ENCODE results near the gene FSTL4.

The FSTL4 gene

DNA sequence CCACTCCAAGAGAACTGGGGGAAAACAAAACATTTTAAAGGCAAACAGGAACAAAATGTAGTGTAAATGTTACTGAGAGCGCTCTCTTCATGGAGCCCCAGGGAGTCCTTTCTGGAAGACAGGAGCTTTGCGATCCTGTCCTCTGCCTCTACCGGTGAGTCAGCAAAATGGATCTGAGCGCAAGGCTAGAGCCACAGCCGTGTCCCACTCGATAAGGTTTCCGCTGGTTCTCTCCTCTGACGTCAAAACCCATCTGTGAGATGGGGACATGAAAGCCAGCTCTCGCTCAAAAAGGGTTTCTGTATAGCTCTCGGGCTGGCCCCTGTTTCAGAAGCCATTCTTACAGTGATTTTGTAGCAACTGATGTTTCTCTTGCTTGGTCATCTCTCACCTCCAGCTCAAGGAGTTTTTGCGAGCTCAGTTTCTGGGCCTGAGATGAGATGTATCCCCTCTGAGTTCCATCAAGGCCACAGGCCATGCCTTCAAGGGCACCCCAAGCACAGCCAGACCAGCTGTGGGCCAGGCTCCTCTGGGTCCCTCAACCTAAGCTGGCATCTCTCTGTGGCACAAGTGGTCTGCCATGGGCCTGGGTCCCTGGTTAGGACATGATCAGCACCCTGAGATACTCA, 101.6 kb downstream of the FSTL4 start (continued):
- no peak for TF ChIP-seq BACH2 (CRISPR knock-in tag; IDR thresholded peaks at IDR 0.05; ENCODE audit: borderline replicate concordance)
- no peak for TF ChIP-seq ARNTL (CRISPR knock-in tag; IDR thresholded peaks at IDR 0.05; ENCODE audit: borderline replicate concordance, low read depth)
- TF ChIP-seq ZNF565 (CRISPR knock-in tag; conservative IDR thresholded peaks at IDR 0.05; ENCODE audit: low read depth): no peak

DNA sequence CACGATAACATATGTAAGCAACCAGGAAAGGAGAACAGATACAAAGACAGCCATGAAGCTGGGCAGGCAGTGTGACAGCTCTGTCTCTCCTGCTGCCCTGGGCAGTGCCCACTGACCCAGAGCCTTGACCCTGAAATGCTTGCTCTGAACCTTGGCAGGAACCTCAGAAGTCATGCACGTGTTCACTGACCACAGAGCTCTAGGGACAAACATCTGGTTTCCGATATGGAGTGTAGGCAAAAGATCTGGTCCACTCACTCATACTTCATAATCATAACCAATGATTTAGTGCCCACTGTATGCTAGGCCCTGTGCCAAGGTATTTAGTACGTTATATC, 102.6 kb downstream of the FSTL4 start:
- TF ChIP-seq BACH2 (CRISPR knock-in tag; IDR thresholded peaks at IDR 0.05; ENCODE audit: borderline replicate concordance): no peak
- no peak for TF ChIP-seq TCF4 (CRISPR knock-in tag; IDR thresholded peaks at IDR 0.05; ENCODE audit: borderline replicate concordance)
- ATAC-seq: no peak

DNA sequence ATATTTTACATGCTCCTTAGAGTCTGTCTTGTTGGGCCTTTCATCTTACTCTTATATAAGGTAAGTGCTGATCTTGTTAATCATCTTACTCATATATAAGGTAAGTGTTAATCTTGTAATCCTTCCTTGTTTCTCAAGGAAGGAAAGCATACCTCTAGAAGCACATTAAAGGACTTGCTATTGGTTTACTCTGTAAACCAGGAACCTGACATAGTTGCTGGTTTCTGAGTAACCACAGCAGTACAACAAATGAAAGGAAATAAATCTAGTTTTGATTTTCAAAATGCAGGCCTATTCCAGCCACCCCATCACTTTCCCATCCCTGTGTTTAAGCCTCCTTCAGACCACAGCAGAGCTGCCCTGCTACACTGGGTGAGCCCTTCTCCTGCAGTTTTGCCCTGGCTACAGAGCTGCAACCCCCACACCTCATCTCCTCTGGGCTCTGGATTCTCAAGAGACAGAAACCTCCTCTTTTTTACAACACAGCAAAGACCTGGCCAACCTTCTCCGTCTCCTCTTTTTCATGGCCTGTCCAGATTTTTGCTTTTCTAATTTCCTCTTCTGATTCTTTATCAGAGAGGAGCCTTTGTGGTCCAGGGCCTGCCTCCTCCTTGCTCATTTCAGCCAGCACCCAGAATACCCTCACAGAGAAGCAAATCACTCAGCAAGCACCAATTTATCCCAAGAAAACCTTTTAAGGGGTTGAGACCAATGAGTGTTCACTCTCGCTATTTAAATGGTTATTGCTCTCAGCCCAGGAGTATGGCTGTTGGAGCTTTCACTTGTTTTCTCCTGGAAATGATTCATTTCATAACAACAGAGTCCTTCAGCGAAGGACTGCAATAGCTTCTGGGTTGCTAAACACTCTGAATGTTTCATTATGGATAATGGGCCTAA, 103.2 kb downstream of the FSTL4 start:
- ATAC-seq: no peak
- TF ChIP-seq, protein P1, sequence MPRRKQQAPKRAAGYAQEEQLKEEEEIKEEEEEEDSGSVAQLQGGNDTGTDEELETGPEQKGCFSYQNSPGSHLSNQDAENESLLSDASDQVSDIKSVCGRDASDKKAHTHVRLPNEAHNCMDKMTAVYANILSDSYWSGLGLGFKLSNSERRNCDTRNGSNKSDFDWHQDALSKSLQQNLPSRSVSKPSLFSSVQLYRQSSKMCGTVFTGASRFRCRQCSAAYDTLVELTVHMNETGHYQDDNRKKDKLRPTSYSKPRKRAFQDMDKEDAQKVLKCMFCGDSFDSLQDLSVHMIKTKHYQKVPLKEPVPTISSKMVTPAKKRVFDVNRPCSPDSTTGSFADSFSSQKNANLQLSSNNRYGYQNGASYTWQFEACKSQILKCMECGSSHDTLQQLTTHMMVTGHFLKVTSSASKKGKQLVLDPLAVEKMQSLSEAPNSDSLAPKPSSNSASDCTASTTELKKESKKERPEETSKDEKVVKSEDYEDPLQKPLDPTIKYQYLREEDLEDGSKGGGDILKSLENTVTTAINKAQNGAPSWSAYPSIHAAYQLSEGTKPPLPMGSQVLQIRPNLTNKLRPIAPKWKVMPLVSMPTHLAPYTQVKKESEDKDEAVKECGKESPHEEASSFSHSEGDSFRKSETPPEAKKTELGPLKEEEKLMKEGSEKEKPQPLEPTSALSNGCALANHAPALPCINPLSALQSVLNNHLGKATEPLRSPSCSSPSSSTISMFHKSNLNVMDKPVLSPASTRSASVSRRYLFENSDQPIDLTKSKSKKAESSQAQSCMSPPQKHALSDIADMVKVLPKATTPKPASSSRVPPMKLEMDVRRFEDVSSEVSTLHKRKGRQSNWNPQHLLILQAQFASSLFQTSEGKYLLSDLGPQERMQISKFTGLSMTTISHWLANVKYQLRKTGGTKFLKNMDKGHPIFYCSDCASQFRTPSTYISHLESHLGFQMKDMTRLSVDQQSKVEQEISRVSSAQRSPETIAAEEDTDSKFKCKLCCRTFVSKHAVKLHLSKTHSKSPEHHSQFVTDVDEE (CRISPR knock-in tag; IDR thresholded peaks at IDR 0.05): no peak
- TF ChIP-seq, protein P2, sequence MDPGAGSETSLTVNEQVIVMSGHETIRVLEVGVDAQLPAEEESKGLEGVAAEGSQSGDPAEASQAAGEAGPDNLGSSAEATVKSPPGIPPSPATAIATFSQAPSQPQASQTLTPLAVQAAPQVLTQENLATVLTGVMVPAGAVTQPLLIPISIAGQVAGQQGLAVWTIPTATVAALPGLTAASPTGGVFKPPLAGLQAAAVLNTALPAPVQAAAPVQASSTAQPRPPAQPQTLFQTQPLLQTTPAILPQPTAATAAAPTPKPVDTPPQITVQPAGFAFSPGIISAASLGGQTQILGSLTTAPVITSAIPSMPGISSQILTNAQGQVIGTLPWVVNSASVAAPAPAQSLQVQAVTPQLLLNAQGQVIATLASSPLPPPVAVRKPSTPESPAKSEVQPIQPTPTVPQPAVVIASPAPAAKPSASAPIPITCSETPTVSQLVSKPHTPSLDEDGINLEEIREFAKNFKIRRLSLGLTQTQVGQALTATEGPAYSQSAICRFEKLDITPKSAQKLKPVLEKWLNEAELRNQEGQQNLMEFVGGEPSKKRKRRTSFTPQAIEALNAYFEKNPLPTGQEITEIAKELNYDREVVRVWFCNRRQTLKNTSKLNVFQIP (CRISPR knock-in tag; IDR thresholded peaks at IDR 0.05; ENCODE audit: borderline replicate concordance, low read depth): no peak
- TF ChIP-seq ZFP3 (CRISPR knock-in tag; IDR thresholded peaks at IDR 0.05) (no peak), CSDC2 (CRISPR knock-in tag; IDR thresholded peaks at IDR 0.05) (no peak), SNAI2 (CRISPR knock-in tag; IDR thresholded peaks at IDR 0.05) (no peak), GLIS3 (CRISPR knock-in tag; IDR thresholded peaks at IDR 0.05) (no peak), TCF4 (CRISPR knock-in tag; IDR thresholded peaks at IDR 0.05; ENCODE audit: borderline replicate concordance) (no peak), ARNTL (CRISPR knock-in tag; IDR thresholded peaks at IDR 0.05; ENCODE audit: borderline replicate concordance, low read depth) (no peak), OSR1 (CRISPR knock-in tag; IDR thresholded peaks at IDR 0.05) (no peak), ZNF70 (CRISPR knock-in tag; IDR thresholded peaks at IDR 0.05) (no peak), ZC3H10 (CRISPR knock-in tag; IDR thresholded peaks at IDR 0.05) (no peak), BACH2 (CRISPR knock-in tag; IDR thresholded peaks at IDR 0.05; ENCODE audit: borderline replicate concordance) (no peak), PPARA (CRISPR knock-in tag; IDR thresholded peaks at IDR 0.05; ENCODE audit: borderline replicate concordance) (no peak), ZNF565 (CRISPR knock-in tag; conservative IDR thresholded peaks at IDR 0.05; ENCODE audit: low read depth) (no peak), RARB (CRISPR knock-in tag; IDR thresholded peaks at IDR 0.05) (no peak)
- TF ChIP-seq, protein P3, sequence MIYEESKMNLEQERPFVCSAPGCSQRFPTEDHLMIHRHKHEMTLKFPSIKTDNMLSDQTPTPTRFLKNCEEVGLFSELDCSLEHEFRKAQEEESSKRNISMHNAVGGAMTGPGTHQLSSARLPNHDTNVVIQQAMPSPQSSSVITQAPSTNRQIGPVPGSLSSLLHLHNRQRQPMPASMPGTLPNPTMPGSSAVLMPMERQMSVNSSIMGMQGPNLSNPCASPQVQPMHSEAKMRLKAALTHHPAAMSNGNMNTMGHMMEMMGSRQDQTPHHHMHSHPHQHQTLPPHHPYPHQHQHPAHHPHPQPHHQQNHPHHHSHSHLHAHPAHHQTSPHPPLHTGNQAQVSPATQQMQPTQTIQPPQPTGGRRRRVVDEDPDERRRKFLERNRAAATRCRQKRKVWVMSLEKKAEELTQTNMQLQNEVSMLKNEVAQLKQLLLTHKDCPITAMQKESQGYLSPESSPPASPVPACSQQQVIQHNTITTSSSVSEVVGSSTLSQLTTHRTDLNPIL (CRISPR knock-in tag; IDR thresholded peaks at IDR 0.05; ENCODE audit: low read depth): no peak
- TF ChIP-seq, protein P4, sequence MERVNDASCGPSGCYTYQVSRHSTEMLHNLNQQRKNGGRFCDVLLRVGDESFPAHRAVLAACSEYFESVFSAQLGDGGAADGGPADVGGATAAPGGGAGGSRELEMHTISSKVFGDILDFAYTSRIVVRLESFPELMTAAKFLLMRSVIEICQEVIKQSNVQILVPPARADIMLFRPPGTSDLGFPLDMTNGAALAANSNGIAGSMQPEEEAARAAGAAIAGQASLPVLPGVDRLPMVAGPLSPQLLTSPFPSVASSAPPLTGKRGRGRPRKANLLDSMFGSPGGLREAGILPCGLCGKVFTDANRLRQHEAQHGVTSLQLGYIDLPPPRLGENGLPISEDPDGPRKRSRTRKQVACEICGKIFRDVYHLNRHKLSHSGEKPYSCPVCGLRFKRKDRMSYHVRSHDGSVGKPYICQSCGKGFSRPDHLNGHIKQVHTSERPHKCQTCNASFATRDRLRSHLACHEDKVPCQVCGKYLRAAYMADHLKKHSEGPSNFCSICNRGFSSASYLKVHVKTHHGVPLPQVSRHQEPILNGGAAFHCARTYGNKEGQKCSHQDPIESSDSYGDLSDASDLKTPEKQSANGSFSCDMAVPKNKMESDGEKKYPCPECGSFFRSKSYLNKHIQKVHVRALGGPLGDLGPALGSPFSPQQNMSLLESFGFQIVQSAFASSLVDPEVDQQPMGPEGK (CRISPR knock-in tag; IDR thresholded peaks at IDR 0.05; ENCODE audit: borderline replicate concordance): no peak

DNA sequence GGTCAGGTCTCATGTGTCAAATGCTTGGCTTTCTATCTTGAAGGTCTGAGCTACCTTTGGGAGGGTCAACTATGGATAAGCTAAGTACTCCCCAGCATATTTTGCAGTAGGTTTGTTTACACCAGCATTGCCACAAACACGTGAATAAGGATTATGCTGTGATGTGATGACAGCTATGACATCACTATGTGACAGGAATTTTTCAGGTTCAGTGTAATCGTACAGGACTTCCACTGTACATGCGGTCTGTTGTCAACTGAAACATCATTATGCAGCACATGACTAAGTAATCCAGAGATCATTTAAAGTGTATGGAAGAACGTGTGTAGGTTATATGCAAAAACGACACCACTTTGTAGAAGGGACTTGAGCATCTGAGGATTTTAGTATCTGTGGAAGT, 104.0 kb downstream of the FSTL4 start:
- ATAC-seq: no peak
- TF ChIP-seq RARB (CRISPR knock-in tag; IDR thresholded peaks at IDR 0.05) (no peak), ZNF70 (CRISPR knock-in tag; IDR thresholded peaks at IDR 0.05) (no peak), ESRRG (CRISPR knock-in tag; IDR thresholded peaks at IDR 0.05) (no peak), OSR1 (CRISPR knock-in tag; IDR thresholded peaks at IDR 0.05) (no peak), ZFP3 (CRISPR knock-in tag; IDR thresholded peaks at IDR 0.05) (no peak), ZNF8 (CRISPR knock-in tag; IDR thresholded peaks at IDR 0.05) (no peak), GLIS3 (CRISPR knock-in tag; IDR thresholded peaks at IDR 0.05) (no peak), BACH2 (CRISPR knock-in tag; IDR thresholded peaks at IDR 0.05; ENCODE audit: borderline replicate concordance) (no peak)
- TF ChIP-seq, protein P2 (CRISPR knock-in tag; IDR thresholded peaks at IDR 0.05; ENCODE audit: borderline replicate concordance, low read depth): no peak
